Stimulated activated CD4-positive, alpha-beta T cell treated with anti-CD3 and anti-CD28 coated beads, Interleukin-1b, Interleukin-23, amount 100 ng/mL, for 48 hours (primary cell): ENCODE measurements around the gene CHN2.

Source experiments
- DNase-seq: peaks from one replicate; pipeline ENCODE4 v3.0.0-alpha.2; 2020

CHN2 gene

DNA sequence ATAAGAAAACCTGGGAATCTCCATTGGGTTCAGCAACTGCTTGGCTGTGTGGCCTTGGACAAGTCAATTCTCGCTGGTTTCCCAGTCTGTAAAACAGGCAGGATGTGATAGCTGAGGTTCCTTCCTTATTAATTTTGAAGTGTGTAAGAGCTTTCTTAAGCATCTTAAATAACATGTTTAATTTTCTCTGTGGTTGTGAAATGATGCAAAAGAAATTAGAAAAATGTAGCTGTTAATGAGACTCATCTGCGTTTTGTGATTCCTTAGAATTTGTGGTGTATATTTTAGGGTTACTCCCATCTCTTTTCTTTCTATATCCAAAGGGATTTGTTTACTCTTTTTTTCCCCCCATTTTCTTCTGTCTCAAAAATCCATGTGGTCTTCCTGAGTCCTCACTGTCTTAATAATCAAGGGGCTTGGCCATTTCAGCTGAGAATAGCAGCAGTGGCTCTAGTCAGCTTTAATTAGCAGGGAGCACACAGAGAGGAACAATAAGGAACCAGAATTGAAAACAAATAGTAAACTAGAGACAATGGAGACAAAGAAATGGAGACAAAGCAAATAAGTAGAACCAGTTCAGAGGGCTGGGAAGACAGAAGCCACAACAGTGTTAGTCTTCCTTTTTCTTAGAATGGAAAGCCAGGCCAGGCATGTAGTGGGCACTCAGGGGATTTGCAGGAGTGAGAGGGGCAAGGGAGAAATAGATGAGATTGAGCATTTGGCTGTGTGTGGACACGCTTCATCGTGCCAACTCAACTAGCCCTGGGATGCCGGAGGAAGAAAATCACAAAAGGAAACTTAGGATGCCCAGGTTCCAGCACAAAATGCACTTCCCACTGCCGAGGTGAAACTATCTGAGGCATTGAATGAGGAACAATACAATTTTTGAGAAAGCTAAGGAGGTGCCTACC lies 93.9 kb downstream of the CHN2 start:
- DNase-seq = no peak

DNA sequence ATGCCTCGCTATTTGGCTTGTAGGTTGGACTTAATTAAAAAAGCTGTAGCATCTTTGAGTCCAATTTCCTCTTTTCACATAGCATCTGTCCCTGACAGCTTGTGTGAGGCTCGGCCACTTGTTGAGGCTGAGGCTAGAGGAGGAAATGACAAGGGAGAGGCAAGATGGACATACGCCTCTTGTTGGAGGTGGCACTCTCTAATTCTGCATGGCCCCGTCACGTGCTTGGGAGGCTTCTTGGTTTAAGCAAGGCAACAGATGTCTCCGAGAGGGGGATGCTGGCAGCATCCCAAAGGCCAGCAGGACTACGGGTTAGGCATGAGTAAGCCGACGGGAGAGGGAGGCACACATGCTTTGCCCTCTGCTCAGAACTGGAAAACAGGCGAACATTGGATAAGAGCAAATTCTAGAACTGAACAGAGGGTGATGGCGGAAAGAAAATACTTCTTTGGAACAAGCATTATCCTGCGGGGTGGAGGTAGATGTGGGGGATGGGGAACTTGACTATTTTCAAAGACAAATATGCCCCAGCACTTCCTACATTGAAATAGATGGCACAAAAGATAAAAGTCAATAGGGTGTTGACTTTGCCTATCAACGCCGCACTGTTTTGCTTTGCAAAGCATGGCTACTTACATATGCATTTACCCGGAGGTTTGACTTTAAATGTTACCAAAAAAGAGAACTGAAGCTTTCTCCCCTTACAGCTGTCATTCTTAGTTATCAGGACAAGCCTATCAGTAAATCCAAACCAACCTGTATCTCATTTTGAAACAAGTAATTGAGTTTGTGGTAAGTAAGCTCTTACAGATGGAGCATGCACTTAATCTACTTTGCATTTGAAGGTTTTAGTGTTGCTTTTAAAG lies 94.8 kb downstream of the CHN2 start:
- no peak for DNase-seq

DNA sequence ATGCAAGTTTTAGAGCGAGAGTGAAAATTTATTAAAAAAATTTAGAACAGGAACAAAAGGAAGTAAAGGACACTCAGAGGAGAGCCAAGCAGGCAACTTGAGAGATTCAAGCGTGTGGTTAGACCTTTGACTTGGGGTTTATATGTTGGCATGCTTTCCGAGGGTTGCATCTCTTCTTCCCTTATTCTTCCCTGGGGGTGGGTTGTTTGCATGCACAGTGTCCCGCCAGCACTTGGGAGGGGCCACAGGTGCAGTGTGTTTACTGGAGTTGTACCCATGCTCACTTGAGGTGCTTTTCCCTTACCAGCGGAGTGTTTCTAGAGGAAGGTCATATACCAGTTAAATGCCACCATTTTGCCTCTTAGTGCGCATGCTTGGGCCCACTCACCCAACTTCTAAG lies 96.3 kb downstream of the CHN2 start:
- DNase-seq = no peak

DNA sequence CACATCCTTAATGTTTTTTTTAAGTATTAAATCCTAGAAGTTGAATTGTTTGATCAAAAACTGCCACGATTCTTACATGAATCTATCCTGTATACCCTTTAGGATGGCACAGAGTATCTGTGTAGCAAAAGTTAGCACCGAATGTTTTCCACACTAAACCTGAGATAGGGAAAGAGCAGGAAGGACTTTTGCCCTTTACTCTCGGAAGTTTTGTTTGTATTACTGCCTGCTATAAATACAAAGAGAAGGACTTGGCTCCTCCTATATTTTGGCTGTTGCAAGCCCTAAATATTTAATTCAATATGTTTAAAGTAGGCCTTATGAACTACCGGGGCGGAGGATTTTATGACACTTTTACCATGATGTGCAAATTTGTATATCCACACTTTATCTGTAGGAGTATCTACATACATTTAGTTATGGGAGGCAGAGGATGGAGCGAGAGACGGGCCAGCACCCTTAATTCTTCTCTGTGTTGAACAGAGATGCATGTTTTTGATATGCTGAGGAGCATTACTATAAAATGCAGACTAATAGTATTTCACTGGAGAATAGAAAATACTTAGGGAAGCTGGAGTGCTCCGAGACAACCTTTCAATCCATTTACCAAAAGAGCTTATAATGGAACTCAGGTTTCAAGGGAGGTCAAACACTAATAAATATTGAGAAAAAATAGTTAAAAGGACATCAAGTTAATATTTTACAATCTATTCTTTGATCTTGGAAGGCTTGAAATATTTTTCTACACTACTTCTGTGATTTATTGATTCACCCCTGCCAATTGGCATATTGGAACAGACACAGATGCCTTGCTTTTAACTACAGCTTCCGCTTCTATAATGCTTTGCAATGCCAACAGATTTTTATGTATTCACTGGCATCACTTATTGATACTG lies 97.4 kb downstream of the CHN2 start:
- DNase-seq = no peak

DNA sequence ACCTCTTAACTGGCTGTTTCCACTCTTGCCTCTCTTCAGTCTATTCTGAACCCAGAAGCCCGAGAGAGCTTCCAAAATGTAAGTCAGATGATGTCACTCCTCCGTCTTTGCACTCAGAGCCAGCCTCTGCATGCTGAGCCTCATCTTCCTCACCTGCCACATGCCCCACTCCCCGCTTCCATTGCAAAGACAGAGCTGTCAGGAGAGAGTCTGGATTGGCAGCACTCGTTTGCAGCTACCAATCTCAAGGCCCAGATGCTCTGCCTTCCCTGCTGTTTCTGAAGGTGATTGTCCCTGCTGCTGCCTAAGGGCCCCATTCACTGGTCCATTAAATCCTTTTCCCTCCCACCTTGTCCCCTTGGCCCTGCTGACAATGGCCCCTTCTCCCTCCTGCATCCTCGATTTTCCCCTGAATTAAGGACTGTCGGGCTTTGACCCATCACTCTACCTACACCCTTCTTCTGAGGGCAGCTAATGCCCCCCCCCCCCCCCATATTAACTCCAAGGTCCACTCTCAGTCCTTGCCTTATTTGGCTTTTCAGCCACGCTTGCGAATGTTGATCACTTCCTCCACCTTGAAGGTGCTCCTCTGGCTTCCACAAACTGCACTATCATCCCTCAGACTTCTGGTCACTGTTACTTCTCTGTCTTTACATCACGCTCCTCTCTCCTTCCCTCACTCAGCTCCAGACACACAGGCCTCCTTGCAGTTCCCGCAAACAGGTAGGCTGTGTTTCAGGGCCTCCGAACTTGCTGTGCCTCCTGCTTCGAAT lies 98.5 kb downstream of the CHN2 start:
- DNase-seq = no peak

DNA sequence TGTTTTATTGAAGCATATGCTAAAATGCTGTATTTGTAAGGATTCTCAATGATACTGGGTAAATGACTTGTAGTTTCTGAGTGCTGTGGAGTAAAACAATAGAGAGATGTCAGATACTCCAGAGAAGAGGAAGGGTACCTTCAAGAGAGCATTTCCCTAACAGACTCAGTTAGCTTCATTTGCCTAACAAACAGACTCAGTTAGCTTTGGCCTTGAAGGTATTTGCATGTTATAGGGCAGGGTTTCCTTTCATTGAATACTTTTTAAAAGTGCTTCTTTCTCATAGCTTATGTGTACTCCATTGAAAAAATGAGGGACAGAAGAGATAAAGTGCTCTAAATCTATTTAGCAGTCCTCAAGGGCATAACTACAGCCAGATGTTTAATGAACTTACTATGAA lies 101.8 kb downstream of the CHN2 start:
- no peak for DNase-seq

DNA sequence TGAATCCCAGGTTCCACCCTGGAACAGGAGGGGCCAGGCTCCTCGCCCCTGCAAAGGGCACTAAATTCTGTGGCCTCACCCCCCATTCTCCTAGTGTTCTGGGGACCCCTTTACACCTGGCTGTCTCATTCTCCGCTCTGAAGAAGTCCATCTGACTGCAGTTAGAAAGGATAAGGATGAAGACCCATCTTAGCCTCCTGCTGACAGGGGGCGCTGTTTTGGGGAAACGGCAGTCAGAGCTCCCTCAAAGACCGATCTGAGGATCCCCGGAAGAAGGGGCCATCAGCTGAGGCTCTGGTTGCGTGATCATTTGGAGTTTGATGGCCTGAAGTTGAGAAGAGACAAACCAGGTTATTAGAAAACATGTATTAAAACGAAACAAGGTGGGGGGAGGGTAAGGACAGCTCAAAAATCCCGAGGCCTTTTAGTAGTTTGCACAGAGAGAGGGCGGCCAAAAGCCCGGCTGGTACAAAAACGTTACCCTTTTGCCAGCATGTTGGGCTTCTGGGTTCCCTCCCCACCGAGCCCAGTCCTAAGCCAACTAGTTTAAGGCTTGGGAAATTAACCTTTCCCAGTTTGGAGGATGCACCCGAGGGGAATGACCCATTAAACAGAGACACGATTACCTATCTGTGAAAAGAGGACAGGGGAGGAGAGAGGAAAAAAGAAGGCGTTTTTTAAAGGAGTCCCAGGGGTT lies 102.8 kb downstream of the CHN2 start:
- no peak for DNase-seq

DNA sequence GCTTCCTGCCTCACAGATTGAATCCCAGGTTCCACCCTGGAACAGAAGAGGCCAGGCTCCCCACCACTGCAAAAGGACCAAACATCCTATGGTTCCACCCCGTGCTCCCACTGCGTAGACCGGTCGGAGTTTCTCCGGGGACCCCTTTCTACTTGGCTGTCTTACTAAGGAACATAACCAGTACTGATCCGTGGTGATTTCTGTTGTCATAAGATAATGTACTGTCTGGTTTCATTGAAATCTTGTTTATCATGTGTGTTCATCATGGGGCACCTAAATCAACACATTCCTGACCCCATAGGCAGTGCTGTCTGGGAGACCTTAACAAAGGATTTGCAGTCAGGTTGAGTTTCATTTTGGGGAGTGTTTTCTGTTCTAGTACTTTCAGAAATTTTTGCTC lies 104.5 kb downstream of the CHN2 start:
- no peak for DNase-seq

DNA sequence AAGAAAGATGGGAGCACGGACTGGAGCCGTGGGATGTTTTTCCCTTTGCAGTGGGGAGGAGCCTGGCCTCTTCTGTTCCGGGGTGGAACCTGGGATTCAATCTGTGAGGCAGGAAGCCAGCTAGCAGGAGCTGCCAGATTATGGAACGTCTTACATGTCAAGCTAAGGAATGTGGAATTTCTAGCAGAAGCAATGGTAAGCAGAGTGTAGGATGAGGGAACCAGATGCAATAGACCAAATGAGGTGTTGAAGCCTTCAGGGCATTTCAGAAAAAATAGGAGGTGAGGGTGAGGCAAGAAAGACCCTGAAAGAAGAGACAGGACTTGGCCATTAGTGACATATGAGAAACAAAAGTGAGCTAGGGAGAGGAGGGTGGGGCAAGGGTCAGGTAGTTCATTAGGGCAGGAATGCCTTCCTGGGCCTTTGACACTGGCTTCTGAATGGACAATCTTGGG lies 105.5 kb downstream of the CHN2 start:
- DNase-seq = no peak

DNA sequence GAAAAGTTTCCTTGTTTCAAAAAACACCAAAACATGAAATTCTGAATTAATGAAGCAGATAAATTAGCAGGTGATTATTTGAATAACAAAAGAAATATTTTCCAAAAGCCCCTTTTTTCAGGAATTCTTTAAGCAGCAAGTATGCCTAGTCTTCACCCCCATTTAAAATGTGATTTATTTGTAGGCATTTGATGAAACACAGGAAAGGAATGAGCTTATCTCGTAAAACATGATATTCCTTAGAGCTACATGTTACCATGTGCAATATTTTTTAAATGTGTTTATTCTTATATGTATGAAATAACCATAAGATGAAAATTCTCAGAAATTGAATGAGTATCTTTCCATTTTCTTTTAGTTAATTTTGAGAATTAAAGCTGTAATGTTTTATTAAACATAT lies 106.1 kb downstream of the CHN2 start:
- no peak for DNase-seq

DNA sequence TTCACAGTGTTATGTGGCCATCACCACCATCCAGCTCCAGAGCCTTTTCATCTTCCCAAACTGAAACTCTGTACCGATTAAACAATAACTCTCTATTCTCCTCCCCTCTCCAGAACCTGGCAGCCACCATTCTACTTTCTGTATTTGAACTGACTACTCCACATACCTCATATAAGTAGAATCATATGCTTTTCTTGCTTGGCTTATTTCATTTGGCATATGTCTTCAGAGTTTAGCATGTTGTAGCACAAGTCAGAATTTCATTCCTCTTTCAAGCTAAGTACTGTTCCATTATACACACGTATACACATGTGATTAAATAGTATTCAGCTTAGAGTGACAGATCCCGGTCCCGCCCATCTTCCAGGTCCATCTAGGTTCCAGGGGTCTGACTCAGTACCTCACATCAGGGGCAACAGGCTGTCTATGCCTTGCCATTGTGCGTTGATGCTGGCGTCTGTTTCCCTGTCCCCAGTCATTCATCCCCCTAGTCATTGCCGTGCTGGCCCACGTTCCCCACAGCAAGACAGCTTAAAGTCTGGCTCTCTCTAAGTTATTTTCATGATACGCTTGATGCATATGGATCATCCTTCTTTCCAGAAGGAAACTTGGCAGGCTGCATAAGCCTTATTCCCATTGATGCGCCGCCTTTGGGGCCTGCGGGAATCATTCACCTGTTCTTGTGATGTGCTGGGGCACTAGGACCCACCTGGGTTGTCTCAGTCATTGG lies 108.3 kb downstream of the CHN2 start:
- DNase-seq = no peak

DNA sequence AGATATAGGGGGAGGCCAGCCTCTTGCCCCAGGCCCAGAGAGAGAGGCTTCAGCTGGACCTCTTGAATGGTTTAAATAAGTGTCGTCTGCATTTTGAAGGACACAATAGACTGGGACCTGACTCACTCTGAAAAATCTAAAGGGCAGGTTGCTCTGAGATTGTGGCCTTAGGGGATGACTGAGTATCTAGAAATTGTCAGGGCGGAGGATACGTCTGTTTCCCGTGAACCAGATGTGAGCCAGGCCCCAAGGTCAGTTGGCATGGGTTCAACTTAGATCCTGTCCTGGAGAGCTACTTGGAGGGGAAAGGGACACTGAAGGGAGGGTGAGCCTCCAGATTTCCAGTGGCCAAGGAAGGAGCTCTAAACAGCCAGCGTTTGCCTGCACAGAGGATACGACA lies 110.2 kb downstream of the CHN2 start:
- DNase-seq = no peak

DNA sequence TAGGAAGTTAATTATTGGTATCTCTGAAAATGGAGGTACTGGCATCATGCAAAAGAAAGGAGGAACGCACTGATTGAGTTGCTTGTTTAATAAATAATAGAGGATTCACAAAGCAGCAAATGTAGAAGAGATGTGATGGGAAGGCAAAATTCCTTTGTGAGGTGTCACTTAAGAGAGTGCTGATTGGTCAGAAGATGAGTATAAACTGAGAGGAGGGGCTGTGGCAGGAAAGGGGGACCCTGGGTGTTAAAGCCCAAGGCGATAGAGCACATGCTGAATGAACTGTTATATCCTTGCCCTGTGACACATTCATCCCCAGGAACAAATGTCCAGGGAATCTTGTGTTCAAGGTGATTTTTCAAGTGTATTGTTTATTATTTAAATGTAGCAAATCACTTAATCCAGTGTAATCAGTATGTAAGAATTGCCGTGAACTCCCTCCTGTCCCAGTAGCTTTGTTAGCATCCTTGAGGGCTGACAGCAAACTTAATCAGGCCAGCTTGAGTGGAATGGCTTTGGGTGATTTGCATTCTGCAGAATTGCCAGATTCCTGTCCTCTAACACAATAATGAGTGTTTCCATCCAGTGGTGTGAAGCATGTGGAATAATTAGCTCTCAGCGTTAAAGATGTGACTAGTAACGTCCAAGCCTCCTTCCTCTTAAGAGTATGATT lies 111.9 kb downstream of the CHN2 start:
- no peak for DNase-seq

DNA sequence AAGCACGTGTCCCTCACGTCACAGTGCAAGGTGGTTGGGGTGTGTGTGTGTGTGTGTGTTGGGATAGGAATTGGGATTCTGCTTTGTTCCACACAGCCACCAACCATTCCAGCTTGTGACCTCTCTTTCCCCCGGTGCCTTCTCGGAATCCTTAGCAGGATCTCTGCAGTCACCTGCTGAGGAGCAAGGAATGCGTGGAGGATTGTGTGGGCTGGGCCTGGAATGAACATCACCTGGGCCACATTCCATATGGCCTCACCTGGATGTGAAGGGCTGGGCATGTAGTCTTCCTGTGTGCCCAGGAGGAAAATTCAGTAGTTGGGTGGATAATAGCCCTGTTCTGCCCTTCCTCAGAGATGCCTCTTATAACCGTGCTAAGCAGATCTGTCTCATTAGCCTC lies 113.8 kb downstream of the CHN2 start:
- no peak for DNase-seq

DNA sequence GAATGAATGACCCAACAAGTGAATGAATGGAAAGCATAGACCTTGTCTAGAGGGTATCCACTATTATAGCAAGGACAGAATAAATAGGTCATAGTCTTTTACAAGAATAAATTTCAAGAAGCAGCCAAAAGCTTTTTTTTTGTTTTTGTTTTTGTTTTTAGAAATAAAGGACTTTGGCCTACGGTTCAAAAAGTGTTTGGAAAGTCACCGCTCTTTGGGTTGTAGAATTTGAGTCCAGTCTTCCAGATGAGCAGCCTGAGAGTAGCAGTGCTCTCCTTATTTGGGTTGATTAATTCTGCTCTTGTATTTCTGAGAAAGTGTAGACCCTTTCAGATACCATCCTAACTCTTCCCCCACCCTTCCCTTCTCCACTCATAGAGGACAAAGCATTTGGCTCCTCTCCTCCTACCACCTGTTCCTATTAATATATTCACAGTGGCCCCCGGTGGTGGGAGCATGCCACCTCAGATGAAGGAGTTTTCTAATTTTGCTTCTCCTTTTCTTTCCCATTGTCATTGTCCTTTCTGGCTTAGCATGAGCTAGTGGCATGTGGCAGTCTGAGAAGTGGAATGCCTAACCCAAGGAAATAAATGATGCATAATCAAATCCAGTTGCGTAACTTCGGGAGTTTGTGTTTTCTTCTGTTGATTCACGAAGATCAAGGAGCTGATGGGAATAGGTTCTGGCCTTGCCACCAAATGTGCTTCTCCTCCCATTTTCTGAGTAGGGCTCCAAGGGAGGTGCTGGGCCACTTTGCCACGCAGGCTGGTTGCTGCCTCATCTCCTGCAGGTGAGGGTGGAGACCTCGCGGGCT lies 114.7 kb downstream of the CHN2 start:
- DNase-seq = no peak

DNA sequence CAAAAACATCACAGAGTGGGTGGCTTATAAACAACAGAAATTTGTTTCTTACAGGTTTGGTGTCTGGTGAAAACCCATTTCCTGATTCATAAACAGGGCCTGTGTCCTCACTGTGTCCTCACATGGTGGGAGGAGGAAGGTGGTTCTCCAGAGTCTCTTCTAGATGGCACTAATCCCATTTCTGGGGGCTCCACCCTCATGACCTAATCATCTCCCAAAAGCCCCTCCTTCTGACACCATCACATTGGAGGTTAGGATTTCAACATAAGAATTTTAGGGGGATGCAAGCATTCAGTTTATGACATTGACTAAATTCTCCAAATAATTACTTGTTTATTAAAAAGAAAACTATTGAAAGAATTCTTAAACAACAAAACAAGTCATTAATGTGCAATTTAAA lies 116.0 kb downstream of the CHN2 start:
- DNase-seq = no peak

DNA sequence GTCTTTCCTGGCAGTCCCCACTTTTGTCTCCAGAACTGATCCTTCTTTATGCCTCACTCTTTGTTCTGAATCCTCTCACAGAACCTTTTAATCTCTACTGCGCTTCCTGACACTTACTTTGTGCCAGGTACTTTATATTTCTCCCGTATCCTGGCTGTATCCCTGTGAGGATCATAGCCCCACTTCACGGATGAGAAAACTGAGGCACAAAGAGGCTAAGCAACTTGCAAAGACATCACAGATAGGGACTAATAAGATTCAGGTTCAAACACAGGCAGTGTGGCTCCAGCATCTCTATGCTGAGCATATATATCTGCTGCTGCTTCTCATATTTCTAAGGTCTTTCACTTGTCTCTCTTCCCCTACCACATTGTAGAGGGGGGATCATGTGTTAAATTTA lies 116.7 kb downstream of the CHN2 start:
- no peak for DNase-seq

DNA sequence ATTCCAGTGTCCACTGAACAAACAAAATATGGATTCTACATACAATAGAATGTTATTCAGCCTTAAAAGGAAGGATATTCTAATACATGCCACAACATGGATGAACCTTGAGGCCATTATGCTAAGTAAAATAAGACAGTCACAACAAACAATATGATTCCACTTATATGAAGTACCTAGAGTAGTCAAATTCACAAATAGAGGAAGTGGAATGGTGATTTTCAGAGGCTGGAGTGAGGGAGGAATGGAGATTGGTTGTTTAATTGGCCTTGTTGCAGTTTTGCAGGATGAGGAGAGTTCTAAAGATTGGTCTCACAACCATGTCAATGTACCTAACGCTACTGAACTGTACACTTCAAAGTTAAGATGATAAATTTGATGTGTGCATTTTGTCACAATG lies 119.6 kb downstream of the CHN2 start:
- DNase-seq = no peak
